IPS-15b (cell line): ENCODE data around the gene STAT6.

Source experiments
- H3K27me3 ChIP-seq: one replicate; pipeline ENCODE4 v1.6.1; 2013; ENCODE audit warnings: low read length; ENCODE audit not compliant: control insufficient read depth, insufficient read depth
- H3K36me3 ChIP-seq: one replicate; pipeline ENCODE4 v1.6.1; 2013; ENCODE audit warnings: low read length; ENCODE audit not compliant: control insufficient read depth, insufficient read depth
- H3K4me1 ChIP-seq: one replicate; pipeline ENCODE4 v1.6.1; 2013; ENCODE audit warnings: mild to moderate bottlenecking, low read length; ENCODE audit not compliant: control insufficient read depth, insufficient read depth
- H3K4me3 ChIP-seq: one replicate; pipeline ENCODE4 v1.5.1; 2013; ENCODE audit warnings: low read depth, low read length
- H3K9ac ChIP-seq: one replicate; pipeline ENCODE4 v1.6.1; 2013; ENCODE audit warnings: low read depth, mild to moderate bottlenecking, low read length
- H3K9me3 ChIP-seq: one replicate; pipeline ENCODE4 v1.6.1; 2013; ENCODE audit warnings: mild to moderate bottlenecking, low read length; ENCODE audit not compliant: control insufficient read depth, insufficient read depth

STAT6 gene

GRCh38 chr12:57046947-57047890 lies 63.9 kb downstream of the STAT6 start:
- Histone ChIP-seq H3K4me1 (no peaks in the 10 kb centered on the region), H3K36me3 (no peaks in the 10 kb centered on the region), H3K27me3 (no peaks in the 10 kb centered on the region), H3K9ac (no peak overlapping the region), H3K4me3 (no peak overlapping the region), H3K9me3 (no peaks in the 10 kb centered on the region)

- Histone ChIP-seq H3K9ac (no peak overlapping the region), H3K4me1 (no peaks in the 10 kb centered on the region), H3K27me3 (no peaks in the 10 kb centered on the region), H3K4me3 (no peak overlapping the region), H3K36me3 (no peaks in the 10 kb centered on the region), H3K9me3 (no peaks in the 10 kb centered on the region)
Observed at GRCh38 chr12:57046086-57046791, 64.9 kb downstream of the STAT6 start.
